ENCODE data around the gene PLK2. TPM values are rescaled to one million over a fixed set of nuclear protein-coding genes. Genes with fewer than 3 reads are reported as not detected.

The PLK2 gene
- total and polyA plus RNA-seq, 2 of the 8 experiments (the other 6 are each of a cell fraction or from before 2014, with no cell fraction given): 5.8 to 20.6 TPM

DNA sequence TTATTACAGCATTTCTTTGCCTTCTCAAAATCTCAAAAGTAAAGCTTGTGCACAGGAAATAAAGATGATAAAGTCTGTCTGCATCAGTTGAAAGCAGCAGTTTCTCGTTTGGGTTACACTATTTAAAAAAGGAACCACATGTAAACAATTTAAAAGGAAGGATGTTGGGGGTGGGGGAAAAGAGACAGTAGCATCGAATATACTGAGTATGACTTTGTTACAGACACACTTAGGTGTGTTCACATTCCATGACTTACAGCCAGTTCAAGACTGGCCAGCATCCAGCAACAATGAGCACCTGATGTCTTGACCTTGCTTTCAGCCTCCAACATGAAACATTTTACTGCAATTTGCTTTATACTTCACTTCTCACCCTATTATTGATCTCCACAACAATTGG is 40.1 kb upstream of the PLK2 start (continued):
- no peak for TF ChIP-seq SIN3A (conservative IDR thresholded peaks at IDR 0.05 in 1 of 2, IDR thresholded peaks at IDR 0.05 in 1 of 2; ENCODE audit: low read depth in 1 of 2, low read length in 2 of 2)
- no peak for TF ChIP-seq TAF7 (optimal IDR thresholded peaks at IDR 0.05; ENCODE audit: borderline replicate concordance, low read depth, low read length)
